ENCODE results near the gene GATD1. TPM values are rescaled to one million over a fixed set of nuclear protein-coding genes. Genes with fewer than 3 reads are reported as not detected.

GATD1 gene
- total and polyA plus RNA-seq, 8 donors = 9.9 to 68.1 (median 22.9) TPM

- WGBS, 5 donors = 15 to 24% (median 19%) methylated on average over 12 to 20 of the region's 20 CpGs
- H3K36me3 ChIP-seq = peaks cover 15 to 44% (median 39%) of the 10 kb centered on the region in 4 donors
- peak within 1 kb of the TSS; percentile 94 to 98 (median 96) for H3K27ac ChIP-seq
- H3K4me3 ChIP-seq = peak within 1 kb of the TSS; percentile 72 to 97 (median 94)
- TF ChIP-seq POLR2A (IDR thresholded peaks at IDR 0.05) (no peak), EP300 (IDR thresholded peaks at IDR 0.05) (no peak), POLR2AphosphoS5 (IDR thresholded peaks at IDR 0.05) (peak in 2 of 3 donors; percentile 78 to 85)
- no peaks in the 10 kb centered on the region for H3K9me3 ChIP-seq
- intact Hi-C loops (cut with DNase I; ENCODE audit: low total_unique reads) = no loop called here
- peaks cover 33 to 46% (median 43%) of the 10 kb centered on the region in 4 donors for H3K4me1 ChIP-seq
- H3K27me3 ChIP-seq = no peaks in the 10 kb centered on the region
- DNase-seq = peak; percentile 64 to 92
Observed at GRCh38 chr11:818396-819128, 41.3 kb upstream of the GATD1 start, which contains the start of gene PNPLA2. TSS of gene PNPLA2 (plus strand) at chr11:818914. CDS start at chr11:819719, 805 bp downstream.

GRCh38 chr11:816433-816779 lies 39.1 kb upstream of the GATD1 start:
- Histone ChIP-seq H3K4me3 (no peak overlapping the region), H3K27ac (no peak overlapping the region)
- intact Hi-C loops (cut with DNase I; ENCODE audit: low total_unique reads) = no loop called here

GRCh38 chr11:815675-816432 lies 38.6 kb upstream of the GATD1 start:
- 84 to 88% (median 87%) methylated on average over 9 to 11 of the region's 11 CpGs for WGBS, 5 donors
- no peak for TF ChIP-seq CTCF (IDR thresholded peaks at IDR 0.05)
- no peak overlapping the region for H3K27ac ChIP-seq

More at GRCh38 chr11:816433-816779, 39.1 kb upstream of the GATD1 start:
- H3K27me3 ChIP-seq = no peaks in the 10 kb centered on the region
- no peak for DNase-seq
- H3K9me3 ChIP-seq = no peaks in the 10 kb centered on the region
- H3K36me3 ChIP-seq = peaks cover 22 to 45% (median 40%) of the 10 kb centered on the region in 4 donors
- TF ChIP-seq POLR2A (IDR thresholded peaks at IDR 0.05) (no peak), POLR2AphosphoS5 (IDR thresholded peaks at IDR 0.05) (no peak), CTCF (IDR thresholded peaks at IDR 0.05) (no peak), EP300 (IDR thresholded peaks at IDR 0.05) (no peak)
- H3K4me1 ChIP-seq = peaks cover 23 to 34% (median 31%) of the 10 kb centered on the region in 4 donors
- WGBS, 5 donors = 75 to 81% (median 78%) methylated on average over 11 of the region's 11 CpGs

GRCh38 chr11:813456-814096 lies 36.3 kb upstream of the GATD1 start:
- intact Hi-C loops (cut with DNase I; ENCODE audit: low total_unique reads) = no loop called here
- H3K36me3 ChIP-seq = peaks cover 23 to 48% (median 42%) of the 10 kb centered on the region in 4 donors
- H3K27ac ChIP-seq = no peak overlapping the region
- no peaks in the 10 kb centered on the region for H3K27me3 ChIP-seq
- peaks cover 21 to 33% (median 30%) of the 10 kb centered on the region in 4 donors for H3K4me1 ChIP-seq
- 74 to 90% (median 89%) methylated on average over 8 to 9 of the region's 9 CpGs for WGBS, 5 donors
- no peak for DNase-seq
- H3K4me3 ChIP-seq = no peak overlapping the region
- H3K9me3 ChIP-seq = no peaks in the 10 kb centered on the region
- no peak for TF ChIP-seq POLR2A (IDR thresholded peaks at IDR 0.05)
- TF ChIP-seq POLR2AphosphoS5 (IDR thresholded peaks at IDR 0.05) = no peak
- TF ChIP-seq CTCF (IDR thresholded peaks at IDR 0.05) = no peak
- TF ChIP-seq EP300 (IDR thresholded peaks at IDR 0.05) = no peak

More at GRCh38 chr11:815675-816432, 38.6 kb upstream of the GATD1 start:
- no peak overlapping the region for H3K4me3 ChIP-seq
- H3K27me3 ChIP-seq = no peaks in the 10 kb centered on the region
- no peak for DNase-seq
- H3K9me3 ChIP-seq = no peaks in the 10 kb centered on the region
- peaks cover 23 to 34% (median 31%) of the 10 kb centered on the region in 4 donors for H3K4me1 ChIP-seq
- H3K36me3 ChIP-seq = peaks cover 23 to 48% (median 42%) of the 10 kb centered on the region in 4 donors
- intact Hi-C loops (cut with DNase I; ENCODE audit: low total_unique reads) = no loop called here

Measured in stomach (tissue), 9 donors.